Spleen (tissue), 7 donors: ENCODE data around the gene ASPA.

Source experiments
- POLR2AphosphoS5 ChIP-seq, 3 donors: sonication (generic); formaldehyde crosslinking; IDR thresholded peaks; one replicate each; pipeline ENCODE4 v1.5.1; 2017; ENCODE audit warnings: antibody characterized with exemption in 3 of 3
- TF ChIP-seq, protein P1 (sequence below), 11 experiments: fragments of 200-600 bp in 7 of 11; fragments of 450-650 bp in 4 of 11; sonication (generic) in 4 of 11; IDR thresholded peaks in 8 of 11; conservative IDR thresholded peaks in 3 of 11; 1 replicate in 7 of 11; 2 replicates in 4 of 11; pipeline versions ENCODE4 v1.4.0 to v1.8.0; 2016 to 2021; ENCODE audit warnings: antibody characterized with exemption in 11 of 11, inconsistent platforms in 4 of 11, mild to moderate bottlenecking in 1 of 11
- donor health status: DM: no; HTN: no; CAD: no; lungs with moderate emphysema.
- donor health status: DM: no; HTN: no; CAD: no.
- donor health status: DM: no; HTN: no; CAD: no.

DNA sequence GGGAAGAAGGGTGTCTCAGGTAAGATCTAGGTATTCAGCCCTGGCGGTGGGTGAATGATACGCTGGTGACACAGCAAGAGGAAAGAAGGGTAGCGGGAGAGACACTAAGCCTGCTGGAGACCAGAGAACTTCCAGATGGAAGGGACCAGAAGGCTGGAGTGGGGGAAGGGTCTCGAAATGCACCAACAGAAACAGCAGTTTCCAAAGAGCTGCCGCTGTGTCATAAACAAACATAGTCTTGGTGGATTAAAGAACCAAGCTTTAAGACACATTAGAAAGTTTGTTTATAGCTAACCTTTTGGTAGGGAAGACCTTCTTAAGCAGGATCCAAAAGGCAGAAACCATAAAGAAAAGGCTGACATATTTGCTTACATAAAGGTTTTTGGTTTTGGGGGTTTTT lies 60.9 kb downstream of the ASPA start:
- TF ChIP-seq, protein P1, sequence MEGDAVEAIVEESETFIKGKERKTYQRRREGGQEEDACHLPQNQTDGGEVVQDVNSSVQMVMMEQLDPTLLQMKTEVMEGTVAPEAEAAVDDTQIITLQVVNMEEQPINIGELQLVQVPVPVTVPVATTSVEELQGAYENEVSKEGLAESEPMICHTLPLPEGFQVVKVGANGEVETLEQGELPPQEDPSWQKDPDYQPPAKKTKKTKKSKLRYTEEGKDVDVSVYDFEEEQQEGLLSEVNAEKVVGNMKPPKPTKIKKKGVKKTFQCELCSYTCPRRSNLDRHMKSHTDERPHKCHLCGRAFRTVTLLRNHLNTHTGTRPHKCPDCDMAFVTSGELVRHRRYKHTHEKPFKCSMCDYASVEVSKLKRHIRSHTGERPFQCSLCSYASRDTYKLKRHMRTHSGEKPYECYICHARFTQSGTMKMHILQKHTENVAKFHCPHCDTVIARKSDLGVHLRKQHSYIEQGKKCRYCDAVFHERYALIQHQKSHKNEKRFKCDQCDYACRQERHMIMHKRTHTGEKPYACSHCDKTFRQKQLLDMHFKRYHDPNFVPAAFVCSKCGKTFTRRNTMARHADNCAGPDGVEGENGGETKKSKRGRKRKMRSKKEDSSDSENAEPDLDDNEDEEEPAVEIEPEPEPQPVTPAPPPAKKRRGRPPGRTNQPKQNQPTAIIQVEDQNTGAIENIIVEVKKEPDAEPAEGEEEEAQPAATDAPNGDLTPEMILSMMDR (IDR thresholded peaks at IDR 0.05 in 8 of 11, conservative IDR thresholded peaks at IDR 0.05 in 3 of 11): no peak
- TF ChIP-seq POLR2AphosphoS5 (IDR thresholded peaks at IDR 0.05): no peak
